DND-41 (cell line): ENCODE measurements around the gene EID3.

ENCODE experiments used
- ATAC-seq: fragments of 200-7000 bp; cut with Tn5 transposase; 3 replicates; pipeline ENCODE4 v1.9.1; 2021; ENCODE audit warnings: low read depth; ENCODE audit not compliant: insufficient read depth
- DNase-seq: peaks from one replicate; pipeline ENCODE4 v3.0.0-alpha.2; 2020
- H2AFZ ChIP-seq: 2 replicates; pipeline ENCODE4 v1.6.0; 2012; ENCODE audit warnings: low read depth, low read length
- H3K27ac ChIP-seq: 2 replicates; pipeline ENCODE4 v1.5.1; 2012; ENCODE audit warnings: low read length, inconsistent platforms
- H3K27me3 ChIP-seq: fragments of 200-600 bp; sonication (generic); 2 replicates; pipeline ENCODE4 v1.6.0; 2012; ENCODE audit warnings: low read length, mild to moderate bottlenecking, inconsistent platforms; ENCODE audit not compliant: insufficient read depth, poor library complexity
- H3K36me3 ChIP-seq: 2 replicates; pipeline ENCODE4 v1.5.1; 2012; ENCODE audit warnings: low read length, inconsistent platforms; ENCODE audit not compliant: insufficient read depth
- H3K4me1 ChIP-seq: 2 replicates; pipeline ENCODE4 v1.5.1; 2012; ENCODE audit warnings: mild to moderate bottlenecking, low read length; ENCODE audit not compliant: insufficient read depth
- H3K4me2 ChIP-seq: 2 replicates; pipeline ENCODE4 v1.6.0; 2012; ENCODE audit warnings: mild to moderate bottlenecking, moderate library complexity, low read length, inconsistent platforms; ENCODE audit not compliant: insufficient read depth
- H3K4me3 ChIP-seq, 2 experiments: fragments of 200-600 bp in 1 of 2; shearing (Covaris generic) in 1 of 2; 2 replicates each; pipeline ENCODE4 v1.5.1; 2012 to 2016; ENCODE audit warnings: inconsistent platforms in 2 of 2, low read length in 2 of 2, mild to moderate bottlenecking in 2 of 2, low read depth in 1 of 2, moderate library complexity in 1 of 2
- H3K79me2 ChIP-seq: 2 replicates; pipeline ENCODE4 v1.6.0; 2012; ENCODE audit warnings: low read length, inconsistent platforms; ENCODE audit not compliant: insufficient read depth
- H3K9ac ChIP-seq: 2 replicates; pipeline ENCODE4 v1.6.0; 2012; ENCODE audit warnings: low read depth, mild to moderate bottlenecking, inconsistent platforms, low read length, moderate library complexity
- H3K9me3 ChIP-seq: 2 replicates; pipeline ENCODE4 v1.5.1; 2012; ENCODE audit warnings: low read length, moderate library complexity, mild to moderate bottlenecking, inconsistent platforms; ENCODE audit not compliant: insufficient read depth, severe bottlenecking
- H4K20me1 ChIP-seq: 2 replicates; pipeline ENCODE4 v1.6.0; 2012; ENCODE audit warnings: low read length; ENCODE audit not compliant: insufficient read depth
- CTCF ChIP-seq: IDR thresholded peaks from 2 replicates; pipeline ENCODE4 v1.5.1; 2012; ENCODE audit warnings: borderline replicate concordance, low read length, moderate library complexity, mild to moderate bottlenecking; ENCODE audit not compliant: poor library complexity, severe bottlenecking; ENCODE audit errors: extremely low read depth
- EZH2 ChIP-seq: IDR thresholded peaks from 3 replicates; pipeline ENCODE4 v1.6.1; 2012; ENCODE audit warnings: borderline replicate concordance, low read depth, mild to moderate bottlenecking, moderate library complexity, low read length, inconsistent platforms; ENCODE audit not compliant: severe bottlenecking

Gene EID3

GRCh38 chr12:104273503-104273902, 30.0 kb upstream of the EID3 start:
- H3K27me3 ChIP-seq: no peaks in the 10 kb centered on the region
- TF ChIP-seq CTCF (no peak), EZH2 (no peak)
- H3K79me2 ChIP-seq: no peaks in the 10 kb centered on the region
- no peak overlapping the region for H3K27ac ChIP-seq
- no peaks in the 10 kb centered on the region for H4K20me1 ChIP-seq
- no peak for ATAC-seq
- no peaks in the 10 kb centered on the region for H3K9me3 ChIP-seq
- no peaks in the 10 kb centered on the region for H3K4me1 ChIP-seq
- H3K4me2 ChIP-seq: no peak overlapping the region
- no peak overlapping the region for H2AFZ ChIP-seq
- no peak for DNase-seq
- no peak overlapping the region for H3K4me3 ChIP-seq
- no peak overlapping the region for H3K9ac ChIP-seq
- no peaks in the 10 kb centered on the region for H3K36me3 ChIP-seq

GRCh38 chr12:104274811-104275210, 28.7 kb upstream of the EID3 start:
- Histone ChIP-seq H3K4me3 (no peak overlapping the region), H3K27ac (no peak overlapping the region), H3K27me3 (no peaks in the 10 kb centered on the region), H2AFZ (no peak overlapping the region), H3K79me2 (no peaks in the 10 kb centered on the region), H3K4me2 (no peak overlapping the region), H3K9me3 (no peaks in the 10 kb centered on the region), H3K9ac (no peak overlapping the region), H3K4me1 (no peaks in the 10 kb centered on the region), H4K20me1 (no peaks in the 10 kb centered on the region), H3K36me3 (no peaks in the 10 kb centered on the region)
- ATAC-seq: no peak
- TF ChIP-seq CTCF (no peak), EZH2 (no peak)
- DNase-seq: no peak

- H3K27me3 ChIP-seq: no peaks in the 10 kb centered on the region
- no peaks in the 10 kb centered on the region for H4K20me1 ChIP-seq
- no peak for ATAC-seq
- H2AFZ ChIP-seq: no peak overlapping the region
- DNase-seq: no peak
- H3K9me3 ChIP-seq: no peaks in the 10 kb centered on the region
- no peaks in the 10 kb centered on the region for H3K36me3 ChIP-seq
- no peak overlapping the region for H3K9ac ChIP-seq
- no peak overlapping the region for H3K4me2 ChIP-seq
- H3K79me2 ChIP-seq: no peaks in the 10 kb centered on the region
- H3K27ac ChIP-seq: no peak overlapping the region
- TF ChIP-seq CTCF (no peak), EZH2 (no peak)
- no peak overlapping the region for H3K4me3 ChIP-seq
- H3K4me1 ChIP-seq: no peaks in the 10 kb centered on the region
Observed at GRCh38 chr12:104275689-104276088, 27.9 kb upstream of the EID3 start.
